HepG2 (cell line): Measurements from ENCODE around the gene TP53. TPM values are rescaled to one million over a fixed set of nuclear protein-coding genes. Genes with fewer than 3 reads are reported as not detected.

Source experiments
- CENPT ChIP-seq: sonication (generic); formaldehyde crosslinking; IDR thresholded peaks from 2 replicates; pipeline ENCODE4 v1.8.0; 2022; ENCODE audit warnings: low read depth, mild to moderate bottlenecking, moderate library complexity, missing genetic modification reagents
- DMAP1 ChIP-seq: IDR thresholded peaks from 2 replicates; pipeline ENCODE4 v1.6.1; 2016
- KAT8 ChIP-seq: IDR thresholded peaks from 2 replicates; pipeline ENCODE4 v1.6.1; 2016; ENCODE audit warnings: missing genetic modification reagents, missing compliant biosample characterization
- KDM5B ChIP-seq: sonication (generic); formaldehyde crosslinking; IDR thresholded peaks from 2 replicates; pipeline ENCODE4 v1.4.0; 2020; ENCODE audit warnings: missing genetic modification reagents, mild to moderate bottlenecking, borderline replicate concordance
- KMT2A ChIP-seq: sonication (generic); formaldehyde crosslinking; IDR thresholded peaks from 2 replicates; pipeline ENCODE4 v1.4.0; 2020; ENCODE audit warnings: missing genetic modification reagents
- PTBP1 ChIP-seq: fragments of 200-400 bp; formaldehyde crosslinking; IDR thresholded peaks from 2 replicates; pipeline ENCODE4 v1.6.1; 2018; ENCODE audit warnings: low read length, low read depth; ENCODE audit not compliant: poor library complexity, severe bottlenecking
- TAF1 ChIP-seq: sonication (generic); formaldehyde crosslinking; IDR thresholded peaks from 2 replicates; pipeline ENCODE4 v1.4.0; 2020; ENCODE audit warnings: missing genetic modification reagents
- TGIF2 ChIP-seq: IDR thresholded peaks from 2 replicates; pipeline ENCODE4 v1.6.1; 2016; ENCODE audit warnings: control low read depth, missing compliant biosample characterization
- ZNF143 ChIP-seq: sonication (generic); formaldehyde crosslinking; IDR thresholded peaks from 2 replicates; pipeline ENCODE4 v1.4.0; 2020; ENCODE audit warnings: missing genetic modification reagents
- ZNF180 ChIP-seq: sonication (generic); formaldehyde crosslinking; IDR thresholded peaks from 2 replicates; pipeline ENCODE4 v1.4.0; 2020; ENCODE audit warnings: low read depth, missing genetic modification reagents, borderline replicate concordance
- ZNF557 ChIP-seq: sonication (generic); formaldehyde crosslinking; IDR thresholded peaks from 2 replicates; pipeline ENCODE4 v1.4.0; 2020; ENCODE audit warnings: missing genetic modification reagents
- polyA plus RNA-seq, 8 experiments: library from polyadenylated mRNA; depleted of rRNA in 3 of 8; stranded (reverse) in 7 of 8; unstranded in 1 of 8; fragments of >200 nt; fragmentation: Illumina TruSeq in 4 of 8; extraction: Trizol in 4 of 8; gene quantifications; 2 replicates each; pipeline versions ENCODE4 v1.2.1 to v1.2.3, GENCODE V29; 2011 to 2016; ENCODE audit warnings: low read depth in 4 of 8, missing spikeins in 1 of 8, mixed read lengths in 1 of 8; ENCODE audit not compliant: insufficient read depth in 1 of 8
- total RNA-seq, 5 experiments: library from RNA; depleted of rRNA; stranded (reverse); fragments of >200 nt; fragmentation: Illumina TruSeq; extraction: Trizol; gene quantifications; 2 replicates each; pipeline ENCODE4 v1.2.3, GENCODE V29; 2016; ENCODE audit warnings: low read depth in 1 of 5
- TF ChIP-seq, protein P1 (sequence below): sonication (generic); formaldehyde crosslinking; IDR thresholded peaks from 2 replicates; pipeline ENCODE4 v1.4.0; 2020; ENCODE audit warnings: missing genetic modification reagents
- TF ChIP-seq, protein P2 (sequence below): sonication (generic); formaldehyde crosslinking; conservative IDR thresholded peaks from 2 replicates; pipeline ENCODE4 v1.5.0; 2020; ENCODE audit warnings: missing genetic modification reagents
- TF ChIP-seq, protein P3 (sequence below): IDR thresholded peaks from 2 replicates; pipeline ENCODE4 v1.6.1; 2016; ENCODE audit warnings: mild to moderate bottlenecking
- TF ChIP-seq, protein P4 (sequence below), 2 experiments: sonication (generic) in 1 of 2; formaldehyde crosslinking in 1 of 2; IDR thresholded peaks; 2 replicates each; pipeline versions ENCODE4 v1.6.1 to v1.9.0; 2014 to 2022; ENCODE audit warnings: antibody characterized with exemption in 1 of 2, borderline replicate concordance in 1 of 2, inconsistent platforms in 1 of 2, low read depth in 1 of 2, missing genetic modification reagents in 1 of 2

TP53 gene
- total and polyA plus RNA-seq, 2 of the 13 experiments (the other 11 are each of a cell fraction or from before 2014, with no cell fraction given), result 17.1 to 29.9 TPM

DNA sequence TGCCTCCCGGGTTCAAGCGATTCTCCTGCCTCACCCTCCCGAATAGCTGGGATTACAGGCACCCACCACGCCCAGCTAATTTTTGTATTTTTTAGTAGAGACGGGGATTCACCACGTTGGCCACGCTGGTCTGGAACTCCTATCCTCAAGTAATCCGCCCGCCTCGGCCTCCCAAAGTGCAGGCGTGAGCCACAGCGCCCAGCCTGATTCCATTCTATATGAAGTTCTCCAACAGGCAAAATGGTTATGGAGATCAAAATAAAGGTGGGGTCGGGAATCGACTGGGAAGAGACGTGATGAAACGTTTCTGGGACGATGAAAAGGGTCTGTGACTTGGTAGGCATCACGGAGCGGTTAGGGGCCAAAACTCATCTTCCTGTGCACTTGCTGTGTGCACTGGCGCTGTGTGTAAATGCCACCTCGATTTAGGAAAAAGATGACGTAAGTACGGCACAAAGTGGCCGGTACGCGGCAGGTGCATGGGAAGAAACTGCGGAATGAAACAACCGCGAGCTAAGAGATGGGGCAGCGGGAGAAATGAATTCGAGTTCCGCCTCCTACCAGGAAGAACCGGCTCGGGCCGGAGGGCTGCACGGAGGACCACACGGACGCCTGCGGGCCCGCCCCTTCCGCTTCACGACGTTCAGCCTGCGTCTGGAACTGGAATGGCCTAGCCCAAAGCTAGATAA, 1.6 kb downstream of the TP53 start (continued):
- no peak for TF ChIP-seq ZNF557 (CRISPR knock-in tag)
- TF ChIP-seq TGIF2 (CRISPR knock-in tag), result 0 out of 2 replicates have a peak, but pooled peaks have one; percentile 10
- TF ChIP-seq TAF1, result peak; percentile 19
- TF ChIP-seq KAT8 (CRISPR knock-in tag), result peak; percentile 77
- TF ChIP-seq ZNF143 (CRISPR knock-in tag), result peak; percentile 73
- TF ChIP-seq, protein P1, sequence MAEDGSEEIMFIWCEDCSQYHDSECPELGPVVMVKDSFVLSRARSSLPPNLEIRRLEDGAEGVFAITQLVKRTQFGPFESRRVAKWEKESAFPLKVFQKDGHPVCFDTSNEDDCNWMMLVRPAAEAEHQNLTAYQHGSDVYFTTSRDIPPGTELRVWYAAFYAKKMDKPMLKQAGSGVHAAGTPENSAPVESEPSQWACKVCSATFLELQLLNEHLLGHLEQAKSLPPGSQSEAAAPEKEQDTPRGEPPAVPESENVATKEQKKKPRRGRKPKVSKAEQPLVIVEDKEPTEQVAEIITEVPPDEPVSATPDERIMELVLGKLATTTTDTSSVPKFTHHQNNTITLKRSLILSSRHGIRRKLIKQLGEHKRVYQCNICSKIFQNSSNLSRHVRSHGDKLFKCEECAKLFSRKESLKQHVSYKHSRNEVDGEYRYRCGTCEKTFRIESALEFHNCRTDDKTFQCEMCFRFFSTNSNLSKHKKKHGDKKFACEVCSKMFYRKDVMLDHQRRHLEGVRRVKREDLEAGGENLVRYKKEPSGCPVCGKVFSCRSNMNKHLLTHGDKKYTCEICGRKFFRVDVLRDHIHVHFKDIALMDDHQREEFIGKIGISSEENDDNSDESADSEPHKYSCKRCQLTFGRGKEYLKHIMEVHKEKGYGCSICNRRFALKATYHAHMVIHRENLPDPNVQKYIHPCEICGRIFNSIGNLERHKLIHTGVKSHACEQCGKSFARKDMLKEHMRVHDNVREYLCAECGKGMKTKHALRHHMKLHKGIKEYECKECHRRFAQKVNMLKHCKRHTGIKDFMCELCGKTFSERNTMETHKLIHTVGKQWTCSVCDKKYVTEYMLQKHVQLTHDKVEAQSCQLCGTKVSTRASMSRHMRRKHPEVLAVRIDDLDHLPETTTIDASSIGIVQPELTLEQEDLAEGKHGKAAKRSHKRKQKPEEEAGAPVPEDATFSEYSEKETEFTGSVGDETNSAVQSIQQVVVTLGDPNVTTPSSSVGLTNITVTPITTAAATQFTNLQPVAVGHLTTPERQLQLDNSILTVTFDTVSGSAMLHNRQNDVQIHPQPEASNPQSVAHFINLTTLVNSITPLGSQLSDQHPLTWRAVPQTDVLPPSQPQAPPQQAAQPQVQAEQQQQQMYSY (CRISPR knock-in tag), result 0 out of 2 replicates have a peak, but pooled peaks have one; percentile 42
- TF ChIP-seq, protein P2, sequence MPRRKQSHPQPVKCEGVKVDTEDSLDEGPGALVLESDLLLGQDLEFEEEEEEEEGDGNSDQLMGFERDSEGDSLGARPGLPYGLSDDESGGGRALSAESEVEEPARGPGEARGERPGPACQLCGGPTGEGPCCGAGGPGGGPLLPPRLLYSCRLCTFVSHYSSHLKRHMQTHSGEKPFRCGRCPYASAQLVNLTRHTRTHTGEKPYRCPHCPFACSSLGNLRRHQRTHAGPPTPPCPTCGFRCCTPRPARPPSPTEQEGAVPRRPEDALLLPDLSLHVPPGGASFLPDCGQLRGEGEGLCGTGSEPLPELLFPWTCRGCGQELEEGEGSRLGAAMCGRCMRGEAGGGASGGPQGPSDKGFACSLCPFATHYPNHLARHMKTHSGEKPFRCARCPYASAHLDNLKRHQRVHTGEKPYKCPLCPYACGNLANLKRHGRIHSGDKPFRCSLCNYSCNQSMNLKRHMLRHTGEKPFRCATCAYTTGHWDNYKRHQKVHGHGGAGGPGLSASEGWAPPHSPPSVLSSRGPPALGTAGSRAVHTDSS (CRISPR knock-in tag), result no peak
- TF ChIP-seq, protein P3, sequence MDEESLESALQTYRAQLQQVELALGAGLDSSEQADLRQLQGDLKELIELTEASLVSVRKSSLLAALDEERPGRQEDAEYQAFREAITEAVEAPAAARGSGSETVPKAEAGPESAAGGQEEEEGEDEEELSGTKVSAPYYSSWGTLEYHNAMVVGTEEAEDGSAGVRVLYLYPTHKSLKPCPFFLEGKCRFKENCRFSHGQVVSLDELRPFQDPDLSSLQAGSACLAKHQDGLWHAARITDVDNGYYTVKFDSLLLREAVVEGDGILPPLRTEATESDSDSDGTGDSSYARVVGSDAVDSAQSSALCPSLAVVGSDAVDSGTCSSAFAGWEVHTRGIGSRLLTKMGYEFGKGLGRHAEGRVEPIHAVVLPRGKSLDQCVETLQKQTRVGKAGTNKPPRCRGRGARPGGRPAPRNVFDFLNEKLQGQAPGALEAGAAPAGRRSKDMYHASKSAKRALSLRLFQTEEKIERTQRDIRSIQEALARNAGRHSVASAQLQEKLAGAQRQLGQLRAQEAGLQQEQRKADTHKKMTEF, result peak; percentile 41; the same call in 1 of the 2 replicates
- TF ChIP-seq KMT2A (CRISPR knock-in tag), result peak; percentile 95
- 0 out of 2 replicates have a peak, but pooled peaks have one; percentile 34 for TF ChIP-seq DMAP1 (CRISPR knock-in tag)
- TF ChIP-seq PTBP1, result no peak
- TF ChIP-seq KDM5B (CRISPR knock-in tag), result peak; percentile 52; the same call in 1 of the 2 replicates
- TF ChIP-seq CENPT (CRISPR knock-in tag), result no peak
- no peak for TF ChIP-seq ZNF180 (CRISPR knock-in tag)
- TF ChIP-seq, protein P4, sequence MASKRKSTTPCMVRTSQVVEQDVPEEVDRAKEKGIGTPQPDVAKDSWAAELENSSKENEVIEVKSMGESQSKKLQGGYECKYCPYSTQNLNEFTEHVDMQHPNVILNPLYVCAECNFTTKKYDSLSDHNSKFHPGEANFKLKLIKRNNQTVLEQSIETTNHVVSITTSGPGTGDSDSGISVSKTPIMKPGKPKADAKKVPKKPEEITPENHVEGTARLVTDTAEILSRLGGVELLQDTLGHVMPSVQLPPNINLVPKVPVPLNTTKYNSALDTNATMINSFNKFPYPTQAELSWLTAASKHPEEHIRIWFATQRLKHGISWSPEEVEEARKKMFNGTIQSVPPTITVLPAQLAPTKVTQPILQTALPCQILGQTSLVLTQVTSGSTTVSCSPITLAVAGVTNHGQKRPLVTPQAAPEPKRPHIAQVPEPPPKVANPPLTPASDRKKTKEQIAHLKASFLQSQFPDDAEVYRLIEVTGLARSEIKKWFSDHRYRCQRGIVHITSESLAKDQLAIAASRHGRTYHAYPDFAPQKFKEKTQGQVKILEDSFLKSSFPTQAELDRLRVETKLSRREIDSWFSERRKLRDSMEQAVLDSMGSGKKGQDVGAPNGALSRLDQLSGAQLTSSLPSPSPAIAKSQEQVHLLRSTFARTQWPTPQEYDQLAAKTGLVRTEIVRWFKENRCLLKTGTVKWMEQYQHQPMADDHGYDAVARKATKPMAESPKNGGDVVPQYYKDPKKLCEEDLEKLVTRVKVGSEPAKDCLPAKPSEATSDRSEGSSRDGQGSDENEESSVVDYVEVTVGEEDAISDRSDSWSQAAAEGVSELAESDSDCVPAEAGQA (IDR thresholded peaks at IDR 0.05; ENCODE audit: low read depth), result peak; percentile 38; the same call in 1 of the 2 replicates
- TF ChIP-seq, protein P4 (CRISPR knock-in tag; IDR thresholded peaks at IDR 0.05; ENCODE audit: borderline replicate concordance), result no peak
